AG04449 (cell line): Measurements from ENCODE around the gene EPB41L4B.

Experiments used
- CTCF ChIA-PET: fragments of 350-600 bp; formaldehyde crosslinking; extraction: SDS; loops from one replicate; lab custom pipeline; 2021; ENCODE audit warnings: antibody characterized with exemption; lab: Yijun Ruan, JAX
- POLR2A ChIA-PET: fragments of 400-600, 350-600 bp; formaldehyde crosslinking; extraction: SDS; loops from one replicate; lab custom pipeline; 2020; ENCODE audit warnings: antibody characterized with exemption, inconsistent platforms; lab: Yijun Ruan, JAX
- DNase-seq: peaks from one replicate; pipeline ENCODE4 v3.0.0-alpha.2; 2010; ENCODE audit warnings: low read depth, low spot score
- H3K4me3 ChIP-seq: 2 replicates; pipeline ENCODE4 v1.5.1; 2011; ENCODE audit warnings: low read depth, mild to moderate bottlenecking, control low read depth, low read length
- TF ChIP-seq, protein P1 (sequence below): IDR thresholded peaks from one replicate; pipeline ENCODE4 v1.5.1; 2011; ENCODE audit warnings: mild to moderate bottlenecking, moderate library complexity, low read length, control low read depth, inconsistent platforms; ENCODE audit not compliant: insufficient read depth; ENCODE audit errors: missing control alignments

Gene EPB41L4B

DNA sequence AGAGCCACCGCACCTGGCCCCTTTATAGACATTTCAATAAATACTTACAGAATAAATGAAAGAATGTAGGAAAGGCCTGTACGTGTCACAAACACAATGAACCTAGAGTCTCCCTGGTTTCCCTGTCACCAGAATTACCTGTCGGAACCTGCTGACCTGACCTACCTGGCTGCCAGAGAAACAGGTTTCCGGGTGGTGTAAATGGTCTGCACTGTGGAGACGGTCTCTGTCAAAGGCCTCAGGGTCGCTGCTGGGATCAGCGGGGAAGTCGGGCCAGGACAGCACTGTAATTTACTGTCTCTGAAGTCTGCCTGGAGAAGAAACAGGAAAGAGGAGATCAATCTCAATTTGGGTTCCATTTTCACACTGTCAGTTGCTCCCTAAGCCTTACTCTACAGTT, 144.5 kb downstream of the EPB41L4B start:
- ChIA-PET POLR2A (no interaction called here), CTCF (interaction anchor here (1.2 kb wide), 1 partner anchor 17 kb away, joined by 4 read pairs; no protein-coding TSS in a partner anchor)

DNA sequence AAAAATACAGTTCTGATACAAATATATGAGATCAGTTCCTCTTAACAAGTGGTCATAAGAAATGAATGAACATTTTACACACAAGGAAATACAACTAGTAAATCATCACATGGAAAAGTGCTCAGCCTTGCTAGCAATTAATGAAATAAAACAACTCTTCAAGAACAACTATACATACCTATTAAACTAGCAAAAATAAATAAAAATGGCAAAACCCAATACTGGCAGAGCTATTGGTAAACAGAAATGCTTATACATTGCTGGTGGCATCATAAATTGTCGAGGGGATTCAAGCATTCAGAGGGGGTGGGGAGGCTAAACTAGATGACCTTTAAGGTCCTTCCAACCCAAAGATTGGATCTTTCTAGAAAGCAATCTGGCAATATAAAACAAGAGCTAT, 147.9 kb downstream of the EPB41L4B start:
- CTCF ChIA-PET, result interaction anchor here (2.8 kb wide), 1 partner anchor 10 kb away, joined by 15 read pairs; no protein-coding TSS in a partner anchor
- TF ChIP-seq, protein P1, sequence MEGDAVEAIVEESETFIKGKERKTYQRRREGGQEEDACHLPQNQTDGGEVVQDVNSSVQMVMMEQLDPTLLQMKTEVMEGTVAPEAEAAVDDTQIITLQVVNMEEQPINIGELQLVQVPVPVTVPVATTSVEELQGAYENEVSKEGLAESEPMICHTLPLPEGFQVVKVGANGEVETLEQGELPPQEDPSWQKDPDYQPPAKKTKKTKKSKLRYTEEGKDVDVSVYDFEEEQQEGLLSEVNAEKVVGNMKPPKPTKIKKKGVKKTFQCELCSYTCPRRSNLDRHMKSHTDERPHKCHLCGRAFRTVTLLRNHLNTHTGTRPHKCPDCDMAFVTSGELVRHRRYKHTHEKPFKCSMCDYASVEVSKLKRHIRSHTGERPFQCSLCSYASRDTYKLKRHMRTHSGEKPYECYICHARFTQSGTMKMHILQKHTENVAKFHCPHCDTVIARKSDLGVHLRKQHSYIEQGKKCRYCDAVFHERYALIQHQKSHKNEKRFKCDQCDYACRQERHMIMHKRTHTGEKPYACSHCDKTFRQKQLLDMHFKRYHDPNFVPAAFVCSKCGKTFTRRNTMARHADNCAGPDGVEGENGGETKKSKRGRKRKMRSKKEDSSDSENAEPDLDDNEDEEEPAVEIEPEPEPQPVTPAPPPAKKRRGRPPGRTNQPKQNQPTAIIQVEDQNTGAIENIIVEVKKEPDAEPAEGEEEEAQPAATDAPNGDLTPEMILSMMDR, result no peak
- DNase-seq, result no peak
- no peak overlapping the region for H3K4me3 ChIP-seq
- POLR2A ChIA-PET, result no interaction called here

More for the DNA sequence above, 144.5 kb downstream of the EPB41L4B start:
- no peak overlapping the region for H3K4me3 ChIP-seq
- DNase-seq, result no peak
- TF ChIP-seq, protein P1, result no peak

DNA sequence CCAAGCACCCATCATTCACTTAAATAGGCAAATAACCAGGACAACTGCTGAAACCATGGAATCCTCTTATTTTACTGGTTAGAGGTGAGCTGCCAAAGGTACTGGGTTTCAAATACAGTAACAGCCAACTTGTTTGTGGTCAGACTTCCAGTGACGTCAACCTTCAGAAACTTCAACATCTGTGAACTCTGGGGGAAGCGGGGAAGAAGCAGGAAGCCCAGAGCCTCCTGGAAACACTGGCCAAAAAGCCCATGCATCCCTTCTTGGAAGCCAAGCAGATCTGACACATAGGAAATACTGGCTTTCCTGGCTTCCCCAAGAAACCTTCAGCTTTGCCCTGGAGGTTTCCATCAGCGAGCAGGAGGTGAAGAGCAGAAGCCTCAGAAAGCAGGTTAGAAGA, 148.9 kb downstream of the EPB41L4B start:
- no peak for DNase-seq
- TF ChIP-seq, protein P1, result no peak
- POLR2A ChIA-PET, result no interaction called here
- no peak overlapping the region for H3K4me3 ChIP-seq
- CTCF ChIA-PET, result interaction anchor here (1.4 kb wide), 1 partner anchor 11 kb away, joined by 9 read pairs; no protein-coding TSS in a partner anchor

DNA sequence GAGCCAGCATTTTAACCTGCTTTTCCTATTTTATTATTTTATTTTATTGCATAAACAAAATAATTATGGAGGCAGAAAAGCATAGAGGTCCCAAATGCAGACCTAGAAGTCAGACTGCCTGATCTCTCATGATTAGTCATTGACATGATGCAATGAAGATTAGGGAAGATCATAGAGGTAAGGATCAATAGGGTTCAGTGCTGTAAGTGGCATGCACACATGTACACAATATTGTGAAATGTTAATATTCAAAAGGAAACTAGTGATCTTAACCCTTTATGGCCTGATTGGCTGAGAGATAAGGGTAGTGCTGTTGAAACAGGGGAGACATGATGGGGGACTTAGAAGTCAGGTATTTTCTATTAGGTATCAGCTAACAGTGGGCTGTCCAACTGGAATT, 152.7 kb downstream of the EPB41L4B start:
- ChIA-PET CTCF (interaction anchor here (1.4 kb wide), 1 partner anchor 15 kb away, joined by 5 read pairs; no protein-coding TSS in a partner anchor), POLR2A (no interaction called here)
- no peak for DNase-seq
- H3K4me3 ChIP-seq, result no peak overlapping the region
- TF ChIP-seq, protein P1, result no peak

DNA sequence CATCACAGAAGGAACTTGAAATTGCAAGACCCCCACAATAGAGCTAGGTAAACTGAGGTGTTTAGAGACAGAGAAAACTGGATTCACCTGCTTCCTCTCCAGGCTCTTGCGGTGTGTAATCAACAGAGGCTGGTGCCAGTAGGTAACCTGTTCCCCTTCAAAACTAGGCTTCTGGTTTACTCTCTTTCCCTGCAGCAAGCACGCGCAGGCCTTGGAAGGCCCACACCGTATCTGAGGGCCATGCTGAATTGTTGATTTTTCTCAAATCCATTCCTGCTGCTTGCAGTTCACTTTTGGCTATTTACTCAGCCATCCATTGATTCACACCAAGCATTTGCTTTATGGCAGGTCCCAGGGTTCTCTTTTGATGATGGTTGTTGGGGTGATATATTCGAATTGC, 153.1 kb downstream of the EPB41L4B start:
- TF ChIP-seq, protein P1, result no peak
- no peak overlapping the region for H3K4me3 ChIP-seq
- ChIA-PET POLR2A (no interaction called here), CTCF (interaction anchor here (1.0 to 1.4 kb wide), 2 partner anchors 9 to 15 kb away, joined by 3 to 5 read pairs; no protein-coding TSS in a partner anchor)
- no peak for DNase-seq

DNA sequence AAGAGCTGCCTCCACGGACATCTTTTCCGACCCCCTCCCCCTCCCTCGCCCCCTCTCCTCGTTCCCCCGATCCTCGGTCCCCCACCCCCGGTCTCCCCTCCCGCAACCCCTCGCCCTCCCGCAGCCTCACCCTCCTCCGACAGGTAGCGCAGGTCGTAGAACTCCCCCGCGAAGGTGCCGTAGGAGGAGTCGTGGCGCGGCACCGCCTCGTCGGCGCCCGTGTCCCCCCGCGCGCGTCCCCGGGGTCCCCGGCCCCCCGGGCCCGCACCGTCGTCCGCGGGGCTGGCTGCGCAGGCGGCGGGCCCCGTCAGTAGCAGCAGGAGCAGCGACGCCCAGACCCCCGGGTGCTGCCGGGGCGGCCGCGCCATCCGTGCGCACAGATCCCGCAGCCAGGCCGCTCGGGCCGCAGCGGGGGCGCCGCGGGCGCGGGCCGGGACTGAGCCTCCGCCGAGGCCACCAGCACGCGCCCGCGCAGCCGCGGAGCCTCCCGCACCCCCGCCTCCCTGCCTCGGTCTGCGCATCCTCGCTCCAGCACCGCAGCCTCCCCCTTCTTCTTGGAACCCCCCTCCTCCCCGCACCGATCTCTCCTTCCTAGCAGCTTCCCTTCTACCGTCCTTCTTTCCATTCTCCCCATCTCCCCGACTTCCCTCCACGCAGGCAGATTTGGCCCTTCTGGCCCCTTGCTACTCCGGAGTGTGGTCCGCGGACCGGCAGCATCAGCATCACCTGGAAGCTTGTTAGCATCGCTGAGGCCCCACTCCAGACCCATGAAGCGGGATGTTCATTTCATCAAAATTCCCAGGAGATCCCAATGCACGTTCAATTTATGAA, 153.9 kb downstream of the EPB41L4B start, which contains the start of gene FRRS1L:
TSS of gene FRRS1L (minus strand) at position 479 of the 831 bp plus-strand sequence. CDS start at position 368, 111 bp downstream.
- DNase-seq, result no peak
- TF ChIP-seq, protein P1, result no peak
- H3K4me3 ChIP-seq, result peak within 1 kb of the TSS; percentile 41
- ChIA-PET POLR2A (no interaction called here), CTCF (interaction anchor here (1.0 to 1.4 kb wide), 2 partner anchors 8 to 16 kb away, joined by 3 to 5 read pairs; no protein-coding TSS in a partner anchor)
